NCI-H446 (cell line): ENCODE data around the gene RFX1.
"Not testable (repeated sequence)": the region's sequence is repeated elsewhere in the genome, so short reads cannot be mapped to it uniquely, and the experiment has no call there.

Source experiments
- DNase-seq, 2 experiments: peaks; one replicate each; lab custom pipeline; 2025; lab: John Stamatoyannopoulos, UW

The RFX1 gene

DNA sequence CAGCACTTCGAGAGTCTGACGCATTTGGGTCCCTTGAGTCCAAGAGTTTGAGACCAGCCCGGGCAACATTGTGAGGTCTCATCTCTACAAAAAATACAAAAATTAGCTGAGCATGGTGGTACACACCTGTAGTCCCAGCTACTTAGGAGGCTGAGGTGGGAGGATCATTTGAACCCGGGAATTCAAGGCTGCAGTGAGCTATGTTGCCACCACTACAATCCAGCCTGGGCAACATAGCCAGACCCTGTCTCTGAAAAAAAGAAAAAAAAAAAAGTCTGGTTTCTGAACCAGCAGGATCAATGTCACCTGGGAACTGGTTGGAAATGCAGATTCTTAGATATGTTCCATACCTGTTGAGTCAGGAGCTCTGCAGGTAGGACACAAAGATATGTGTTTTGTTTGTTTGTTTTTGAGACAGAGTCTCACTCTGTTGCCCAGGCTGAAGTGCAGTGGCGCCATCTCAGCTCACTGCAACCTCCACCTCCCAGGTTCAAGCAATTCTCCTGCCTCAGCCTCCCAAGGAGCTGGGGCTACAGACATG lies 20.6 kb upstream of the RFX1 start:
- not testable (repeated sequence) for DNase-seq

GRCh38 chr19:14023404-14024235 lies 17.5 kb upstream of the RFX1 start:
- DNase-seq = peak in 1 of 2 experiments; percentile 17

GRCh38 chr19:14022469-14022868 lies 16.3 kb upstream of the RFX1 start:
- DNase-seq = no peak

DNA sequence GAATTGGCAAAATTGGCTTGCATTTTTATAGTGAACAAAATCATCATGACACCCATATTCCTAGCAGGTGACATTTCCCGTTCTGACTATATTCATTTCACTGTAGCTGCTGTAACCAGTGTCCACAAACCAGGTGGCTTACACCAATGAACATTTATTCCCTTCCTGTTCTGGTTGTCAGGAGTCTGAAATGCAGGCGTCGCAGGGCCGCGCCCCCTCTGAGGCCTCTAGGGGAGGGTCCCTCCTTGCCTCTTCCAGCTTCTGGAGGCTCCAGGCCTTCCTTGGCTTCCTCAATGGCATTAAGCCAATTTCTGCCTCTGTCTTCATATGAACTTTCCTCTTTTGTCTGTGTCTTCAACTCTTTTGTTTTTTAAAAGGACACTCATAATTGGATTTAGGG lies 15.4 kb upstream of the RFX1 start:
- DNase-seq = no peak

- DNase-seq = not testable (repeated sequence)
These were observed 13.6 kb upstream of the RFX1 start for GRCh38 chr19:14019739-14020138.

DNA sequence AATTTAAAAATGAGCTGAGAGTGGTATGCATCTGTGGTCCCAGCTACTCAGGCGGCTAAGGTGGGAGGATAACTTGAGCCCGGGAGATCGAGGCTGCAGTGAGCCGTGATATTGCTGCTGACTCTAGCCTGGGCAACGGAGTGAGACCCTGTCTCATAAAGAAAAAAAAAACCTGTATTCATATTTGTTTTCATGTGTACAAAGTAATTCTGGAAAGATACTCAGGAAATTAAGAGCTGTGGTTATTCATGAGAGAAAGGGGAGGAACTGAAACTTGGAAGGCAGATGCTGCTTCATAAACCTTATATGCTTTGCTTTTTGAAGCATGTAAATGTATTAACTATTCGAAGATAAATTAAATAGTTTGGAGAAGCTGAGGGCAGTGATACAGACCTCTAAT lies 13.0 kb upstream of the RFX1 start:
- DNase-seq = no peak

DNA sequence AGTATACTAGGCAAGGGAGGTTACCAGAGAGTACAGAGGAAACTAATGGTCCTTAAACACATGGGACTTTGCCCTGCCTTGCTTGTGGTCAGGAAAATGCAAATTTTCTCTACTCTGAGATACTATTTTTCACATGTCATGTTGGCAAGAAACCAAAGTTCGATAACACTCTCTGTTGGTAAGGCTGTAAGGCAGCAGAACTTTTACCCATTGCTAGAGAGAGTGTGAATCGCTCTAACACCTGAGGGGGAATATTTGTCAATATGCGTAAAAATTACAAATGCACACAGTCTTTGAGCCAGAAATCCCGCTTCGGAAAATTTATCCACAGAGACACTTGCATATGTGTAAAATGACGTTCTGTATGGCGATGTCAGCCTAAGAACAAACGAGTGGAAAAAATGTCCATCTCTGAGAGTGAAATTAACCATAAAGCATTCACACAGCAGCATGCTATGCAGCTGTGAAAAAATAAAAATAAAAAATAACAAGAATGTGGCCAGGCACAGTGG lies 9.5 kb upstream of the RFX1 start:
- no peak for DNase-seq

- no peak for DNase-seq
These were observed 6.3 kb upstream of the RFX1 start for GRCh38 chr19:14012378-14012915.

GRCh38 chr19:14006766-14007562 lies 844 bp upstream of the RFX1 start:
- peak in 1 of 2 experiments; percentile 98 for DNase-seq

DNA sequence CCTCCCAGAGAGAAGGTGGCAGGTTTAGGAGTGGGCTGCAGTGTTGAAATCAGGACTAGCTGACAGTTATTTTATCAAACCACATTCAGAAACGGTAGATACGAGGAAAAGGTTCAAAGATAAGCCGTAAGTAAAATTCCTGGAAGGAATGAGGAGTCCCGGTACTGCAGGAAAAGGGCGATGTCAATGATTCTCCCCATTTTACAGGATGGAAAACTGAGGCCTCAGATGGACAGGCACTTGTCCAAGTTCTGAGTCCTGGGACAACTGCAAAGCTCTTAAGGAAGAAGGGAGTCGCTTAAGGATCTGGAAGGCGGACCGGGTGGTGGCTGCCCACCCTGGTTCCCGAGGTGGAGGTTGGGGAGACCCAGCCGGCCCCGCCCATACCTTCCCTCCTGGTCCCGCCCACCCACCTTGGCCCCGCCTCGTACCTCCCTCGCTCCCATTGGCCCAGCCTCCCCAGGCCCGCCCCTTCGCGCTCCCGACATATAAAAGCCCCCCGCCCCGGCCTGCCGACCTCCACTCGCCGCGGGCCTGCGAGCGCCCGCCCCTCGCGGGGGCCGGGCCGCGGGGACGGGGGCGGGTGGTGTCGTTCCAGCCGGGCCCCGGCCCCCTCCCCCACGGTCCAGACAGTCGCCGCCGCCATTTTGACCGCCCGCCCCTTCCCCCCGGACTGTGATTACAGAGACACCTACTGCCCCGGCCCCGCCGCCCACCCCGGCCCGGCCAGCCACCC lies 603 bp downstream of the RFX1 start:
- peak; percentile 71 to 85 for DNase-seq

DNA sequence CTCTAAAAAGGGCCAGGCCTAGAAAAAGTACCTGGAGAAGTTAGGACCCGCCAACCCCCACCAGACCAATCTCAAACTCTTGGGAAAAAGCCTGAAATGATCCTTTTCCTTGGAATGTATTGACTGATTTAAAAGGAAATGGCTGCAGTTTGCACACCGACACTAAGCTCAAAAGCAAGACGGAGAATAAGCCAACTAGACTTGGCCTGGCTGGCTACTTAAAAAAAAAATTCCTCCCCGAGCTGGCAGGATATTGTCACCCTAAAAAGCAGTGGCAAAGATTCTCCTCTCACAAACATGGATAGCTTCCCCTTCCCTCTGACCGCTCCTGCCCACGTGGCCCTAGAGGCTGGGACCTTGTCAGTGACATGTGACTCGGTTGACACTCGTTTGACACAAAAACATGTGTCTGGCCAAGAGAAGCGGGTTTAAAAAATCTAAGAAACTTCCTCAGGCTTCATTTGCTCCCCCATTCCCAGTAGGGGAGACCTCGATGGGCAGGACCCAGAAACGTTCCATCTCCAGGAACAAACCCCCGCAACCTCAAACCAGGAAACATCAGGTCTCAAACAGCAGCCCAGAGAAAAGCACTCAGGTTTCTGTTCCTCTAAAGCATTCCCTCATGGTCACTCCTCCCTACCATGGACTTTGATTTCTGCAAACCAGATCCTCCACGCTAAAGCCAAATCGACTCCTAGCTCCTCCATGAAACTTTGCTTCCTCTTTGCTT lies 1.3 kb downstream of the RFX1 start:
- no peak for DNase-seq

GRCh38 chr19:14003251-14004055 lies 2.7 kb downstream of the RFX1 start:
- no peak for DNase-seq

GRCh38 chr19:14002571-14003250 lies 3.4 kb downstream of the RFX1 start:
- no peak for DNase-seq

- no peak for DNase-seq
These were observed 5.3 kb downstream of the RFX1 start for GRCh38 chr19:14000691-14001375.

DNA sequence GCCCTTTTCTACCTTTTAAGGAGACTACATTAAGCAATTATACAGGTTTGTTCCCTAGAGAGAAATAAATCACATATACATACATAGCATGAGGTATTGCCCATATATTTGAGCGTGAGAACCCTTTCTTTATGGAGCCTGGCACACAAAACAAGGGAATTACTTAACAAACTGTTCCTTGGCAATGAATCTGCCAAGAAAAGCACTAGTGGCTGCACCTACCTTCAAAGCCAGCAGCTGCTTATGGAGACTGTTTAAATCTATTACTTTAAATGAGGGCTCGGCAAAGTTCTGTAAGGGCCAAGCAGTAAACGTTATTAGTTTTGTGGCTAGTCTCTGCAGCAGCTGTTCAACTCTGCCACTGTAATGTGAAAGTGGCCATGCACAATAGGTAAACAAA lies 7.0 kb downstream of the RFX1 start:
- DNase-seq = no peak

- DNase-seq = no peak
These were observed 7.7 kb downstream of the RFX1 start for GRCh38 chr19:13998426-13998825.

- no peak for DNase-seq
These were observed 8.5 kb downstream of the RFX1 start for GRCh38 chr19:13997631-13997962.

DNA sequence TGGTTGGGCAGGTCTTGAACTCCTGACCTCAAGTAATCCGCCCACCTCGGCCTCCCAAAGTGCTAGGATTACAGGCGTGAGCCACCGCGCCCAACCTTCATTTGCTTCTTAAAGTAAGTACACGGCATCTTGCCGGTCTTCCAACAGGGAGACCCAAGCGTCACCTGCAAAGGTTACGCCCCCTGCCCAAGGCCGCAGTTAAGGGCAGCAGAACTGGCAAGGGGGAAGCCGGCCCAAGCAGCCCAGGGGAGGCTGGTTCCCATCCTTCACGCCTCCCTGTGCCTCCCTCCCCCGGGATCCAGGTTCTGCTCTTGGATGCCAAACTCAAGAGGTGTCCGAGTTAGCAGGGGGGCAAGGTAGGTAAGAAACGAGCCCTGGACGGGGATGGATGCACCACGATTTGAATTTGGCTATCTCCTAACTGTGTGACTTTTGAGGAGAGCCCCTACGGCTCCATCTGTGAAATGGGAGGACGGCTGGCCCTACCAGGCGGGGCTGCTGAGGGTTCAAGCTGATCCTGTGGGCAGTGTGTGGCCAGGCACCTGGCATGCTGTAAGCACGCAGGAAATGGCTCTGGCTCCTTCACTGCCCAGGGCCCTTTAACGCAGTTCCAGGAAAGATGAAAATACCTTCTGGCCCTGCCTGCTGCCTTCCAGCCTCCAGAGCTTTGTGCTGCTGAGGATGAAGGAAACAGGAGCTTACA lies 9.0 kb downstream of the RFX1 start:
- no peak for DNase-seq
